ENCODE data around the gene ACR. TPM values are rescaled to one million over a fixed set of nuclear protein-coding genes. Genes with fewer than 3 reads are reported as not detected.
"Not testable (repeated sequence)": the region's sequence is repeated elsewhere in the genome, so short reads cannot be mapped to it uniquely, and the experiment has no call there.

The ACR gene
- total RNA-seq, 1 experiment from 2014 or later: not detected

GRCh38 chr22:50738649-50739227, 734 bp downstream of the ACR start:
- BruUV-seq (replicated peaks): no TSS peak
- Histone ChIP-seq H3K9me2 (ENCODE audit: insufficient read depth) (no peaks in the 10 kb centered on the region), H4K20me1 (ENCODE audit: insufficient read depth) (no peaks in the 10 kb centered on the region), H2AFZ (no peak overlapping the region), H3K4me1 (replicated peaks; ENCODE audit: insufficient read depth) (no peaks in the 10 kb centered on the region), H3F3A (ENCODE audit: insufficient read depth, low read depth) (no peaks in the 10 kb centered on the region), H3K36me3 (ENCODE audit: low read depth) (no peaks in the 10 kb centered on the region), H3K4me2 (no peak overlapping the region), H3K27ac (no peak overlapping the region), H3K79me2 (ENCODE audit: low read depth) (no peaks in the 10 kb centered on the region), H3K27me3 (ENCODE audit: insufficient read depth, low read depth) (peaks cover 26% of the 10 kb centered on the region), H3K9me3 (ENCODE audit: insufficient read depth, low read depth) (no peaks in the 10 kb centered on the region), H3K4me3 (no peak overlapping the region)
- ChIA-PET CTCF (no interaction called here), POLR2A (ENCODE audit: unreplicated experiment) (no interaction called here)
- no peak for DNase-seq
- intact Hi-C loops (cut with micrococcal nuclease; ENCODE audit: unreplicated experiment): no loop called here
- TF ChIP-seq CTCF (conservative IDR thresholded peaks at IDR 0.05) (no peak), EZH2 (IDR thresholded peaks at IDR 0.05; ENCODE audit: low read depth) (no peak)

- POLR2A ChIA-PET (ENCODE audit: unreplicated experiment): no interaction called here
- H3K9me2 ChIP-seq (ENCODE audit: insufficient read depth): no peaks in the 10 kb centered on the region
- no peaks in the 10 kb centered on the region for H3F3A ChIP-seq (ENCODE audit: insufficient read depth, low read depth)
- no peaks in the 10 kb centered on the region for H3K79me2 ChIP-seq (ENCODE audit: low read depth)
- CTCF ChIA-PET: no interaction called here
- BruUV-seq (replicated peaks): no TSS peak
- H3K4me2 ChIP-seq: no peak overlapping the region
- no peaks in the 10 kb centered on the region for H3K36me3 ChIP-seq (ENCODE audit: low read depth)
- no peak overlapping the region for H3K4me3 ChIP-seq
- intact Hi-C loops (cut with micrococcal nuclease; ENCODE audit: unreplicated experiment): no loop called here
- no peak overlapping the region for H3K27ac ChIP-seq
- no peak for DNase-seq
- no peaks in the 10 kb centered on the region for H3K4me1 ChIP-seq (replicated peaks; ENCODE audit: insufficient read depth)
- H2AFZ ChIP-seq: no peak overlapping the region
- no peaks in the 10 kb centered on the region for H3K9me3 ChIP-seq (ENCODE audit: insufficient read depth, low read depth)
- TF ChIP-seq EZH2 (IDR thresholded peaks at IDR 0.05; ENCODE audit: low read depth): no peak
- TF ChIP-seq CTCF (conservative IDR thresholded peaks at IDR 0.05): no peak
- H4K20me1 ChIP-seq (ENCODE audit: insufficient read depth): no peaks in the 10 kb centered on the region
- H3K27me3 ChIP-seq (ENCODE audit: insufficient read depth, low read depth): peaks cover 28% of the 10 kb centered on the region
Observed at GRCh38 chr22:50739279-50739691, 1.3 kb downstream of the ACR start.

- no peak for TF ChIP-seq CTCF (conservative IDR thresholded peaks at IDR 0.05)
- no peak for TF ChIP-seq EZH2 (IDR thresholded peaks at IDR 0.05; ENCODE audit: low read depth)
- peaks cover 28% of the 10 kb centered on the region for H3K27me3 ChIP-seq (ENCODE audit: insufficient read depth, low read depth)
- H2AFZ ChIP-seq: no peak overlapping the region
- BruUV-seq (replicated peaks): no TSS peak
- no peak for DNase-seq
- H4K20me1 ChIP-seq (ENCODE audit: insufficient read depth): no peaks in the 10 kb centered on the region
- ChIA-PET POLR2A (ENCODE audit: unreplicated experiment) (no interaction called here), CTCF (no interaction called here)
- H3K4me1 ChIP-seq (replicated peaks; ENCODE audit: insufficient read depth): no peaks in the 10 kb centered on the region
- no peaks in the 10 kb centered on the region for H3F3A ChIP-seq (ENCODE audit: insufficient read depth, low read depth)
- no peak overlapping the region for H3K4me3 ChIP-seq
- H3K9me2 ChIP-seq (ENCODE audit: insufficient read depth): no peaks in the 10 kb centered on the region
- H3K9me3 ChIP-seq (ENCODE audit: insufficient read depth, low read depth): no peaks in the 10 kb centered on the region
- H3K4me2 ChIP-seq: no peak overlapping the region
- no peaks in the 10 kb centered on the region for H3K79me2 ChIP-seq (ENCODE audit: low read depth)
- intact Hi-C loops (cut with micrococcal nuclease; ENCODE audit: unreplicated experiment): no loop called here
- no peak overlapping the region for H3K27ac ChIP-seq
- no peaks in the 10 kb centered on the region for H3K36me3 ChIP-seq (ENCODE audit: low read depth)
Observed at GRCh38 chr22:50739894-50740293, 1.9 kb downstream of the ACR start.

- POLR2A ChIA-PET (ENCODE audit: unreplicated experiment); BruUV-seq (replicated peaks); H3K4me3 ChIP-seq; DNase-seq; H4K20me1 ChIP-seq (ENCODE audit: insufficient read depth); H3K4me2 ChIP-seq; CTCF ChIA-PET; H3F3A ChIP-seq (ENCODE audit: insufficient read depth, low read depth); H3K9me2 ChIP-seq (ENCODE audit: insufficient read depth); H2AFZ ChIP-seq; H3K27ac ChIP-seq; H3K9me3 ChIP-seq (ENCODE audit: insufficient read depth, low read depth); intact Hi-C loops (cut with micrococcal nuclease; ENCODE audit: unreplicated experiment); H3K36me3 ChIP-seq (ENCODE audit: low read depth); H3K79me2 ChIP-seq (ENCODE audit: low read depth); H3K4me1 ChIP-seq (replicated peaks; ENCODE audit: insufficient read depth): not testable (repeated sequence)
- H3K27me3 ChIP-seq (ENCODE audit: insufficient read depth, low read depth): peaks cover 32% of the 10 kb centered on the region
Observed at GRCh38 chr22:50740714-50741113, 2.7 kb downstream of the ACR start.

- POLR2A ChIA-PET (ENCODE audit: unreplicated experiment); CTCF ChIA-PET; H3K9me2 ChIP-seq (ENCODE audit: insufficient read depth); intact Hi-C loops (cut with micrococcal nuclease; ENCODE audit: unreplicated experiment); DNase-seq; H3K79me2 ChIP-seq (ENCODE audit: low read depth); H3K4me2 ChIP-seq; H3K36me3 ChIP-seq (ENCODE audit: low read depth); H3K4me3 ChIP-seq; H3F3A ChIP-seq (ENCODE audit: insufficient read depth, low read depth); H3K9me3 ChIP-seq (ENCODE audit: insufficient read depth, low read depth); H3K4me1 ChIP-seq (replicated peaks; ENCODE audit: insufficient read depth); H2AFZ ChIP-seq; H3K27ac ChIP-seq; H4K20me1 ChIP-seq (ENCODE audit: insufficient read depth); BruUV-seq (replicated peaks): not testable (repeated sequence)
- peaks cover 36% of the 10 kb centered on the region for H3K27me3 ChIP-seq (ENCODE audit: insufficient read depth, low read depth)
Observed at GRCh38 chr22:50744424-50744823, 6.4 kb downstream of the ACR start.

All from PC-9 (cell line).